Mucosa of descending colon (tissue), 3 donors: Measurements from ENCODE around the gene RELL2. TPM values are rescaled to one million over a fixed set of nuclear protein-coding genes. Genes with fewer than 3 reads are reported as not detected.

Experiments
- ATAC-seq: fragments of 200-7000 bp; cut with Tn5 transposase; one replicate; pipeline ENCODE4 v1.9.1; 2020; ENCODE audit warnings: mild to moderate bottlenecking, moderate library complexity
- DNase-seq, 3 donors: peaks; one replicate each; pipeline ENCODE4 v3.0.0-alpha.2; 2020
- H3K36me3 ChIP-seq: fragments of 200-600 bp; one replicate; pipeline ENCODE4 v1.8.0; 2021; ENCODE audit warnings: low read depth, mild to moderate bottlenecking
- H3K4me1 ChIP-seq: fragments of 200-600 bp; one replicate; pipeline ENCODE4 v1.8.0; 2021; ENCODE audit warnings: low read depth, mild to moderate bottlenecking
- H3K4me3 ChIP-seq: fragments of 200-600 bp; one replicate; pipeline ENCODE4 v1.8.0; 2021; ENCODE audit warnings: mild to moderate bottlenecking
- H3K9me3 ChIP-seq: fragments of 200-600 bp; one replicate; pipeline ENCODE4 v1.8.0; 2021; ENCODE audit warnings: mild to moderate bottlenecking
- CTCF ChIP-seq: fragments of 200-600 bp; IDR thresholded peaks from one replicate; pipeline ENCODE4 v1.8.0; 2022; ENCODE audit warnings: antibody characterized with exemption, mild to moderate bottlenecking
- intact Hi-C, 2 donors: fragments of 100-400 bp; cut with DNase I in 1 of 2; cut with micrococcal nuclease in 1 of 2; formaldehyde crosslinking; loops; one replicate each; pipeline versions ENCODE4 v1.11.0 to v1.11.1; 2022; cut with DNase I, micrococcal nuclease
- total RNA-seq, 3 donors: library from RNA; stranded (reverse); fragmentation: NEBNext Ultra II Directional in 2 of 3; extraction: Animal tissue kit (Norgen Biotek cat#: 25700) in 2 of 3; gene quantifications; one replicate each; pipeline versions ENCODE4 v1.2.1 to v1.2.4, GENCODE V29; 2021 to 2023
- donor health status: DM: no; HTN: no; CAD: no; lungs with moderate emphysema.
- donor health status: DM: no; HTN: no; CAD: no.
- donor health status: DM: no; HTN: yes; CAD: no.

Gene RELL2
- total RNA-seq, 3 donors from 2014 or later = 2.3 to 3.9 (median 3.3) TPM

- ATAC-seq = no peak
- intact Hi-C loops = no loop called here
- peaks cover 7% of the 10 kb centered on the region for H3K4me1 ChIP-seq
- no peaks in the 10 kb centered on the region for H3K9me3 ChIP-seq
- no peaks in the 10 kb centered on the region for H3K36me3 ChIP-seq
- no peak for TF ChIP-seq CTCF
- no peak for DNase-seq
- no peak overlapping the region for H3K4me3 ChIP-seq
Observed at GRCh38 chr5:141686648-141687416, 50.0 kb downstream of the RELL2 start.

Other genes starting within 250 kb of the RELL2 start
- 1 to 10 TPM in 2 of 3 donors, under 1 TPM in 1; 0.65 to 5.3 (median 1.2) TPM for gene PCDHGB4, start 249.3 kb upstream of the RELL2 start, total RNA-seq
- gene PCDHGA8, start 244.4 kb upstream of the RELL2 start, total RNA-seq = 1 to 10 TPM in 1 of 3 donors, under 1 TPM in 2; 0.78 to 3.8 (median 0.87) TPM
- gene PCDHGB5, start 239.1 kb upstream of the RELL2 start, total RNA-seq = 1 to 10 TPM; 3.1 to 9.8 (median 5.6) TPM
- 1 to 10 TPM; 2.6 to 6.7 (median 3.2) TPM for gene PCDHGA9, start 234.2 kb upstream of the RELL2 start, total RNA-seq
- 1 to 10 TPM; 2.3 to 8.5 (median 2.8) TPM for gene PCDHGB6, start 229.0 kb upstream of the RELL2 start, total RNA-seq
- gene PCDHGA10, start 224.0 kb upstream of the RELL2 start, total RNA-seq = 1 to 10 TPM; 3.5 to 6.1 (median 4.7) TPM
- gene PCDHGB7, start 219.3 kb upstream of the RELL2 start, total RNA-seq = 10 to 100 TPM in 1 of 3 donors, 1 to 10 TPM in 2; 4.2 to 17.9 (median 4.5) TPM
- gene PCDHGA11, start 215.9 kb upstream of the RELL2 start, total RNA-seq = 1 to 10 TPM; 1.8 to 5.6 (median 2.6) TPM
- 1 to 10 TPM; 2.6 to 5.5 (median 3.0) TPM for gene PCDHGA12, start 206.5 kb upstream of the RELL2 start, total RNA-seq
- 10 to 100 TPM; 12.1 to 50.5 (median 24.5) TPM for gene PCDHGC3, start 161.0 kb upstream of the RELL2 start, total RNA-seq
- 1 to 10 TPM in 2 of 3 donors, under 1 TPM in 1; 0.75 to 2.6 (median 1.6) TPM for gene PCDHGC4, start 152.0 kb upstream of the RELL2 start, total RNA-seq
- 1 to 10 TPM in 1 of 3 donors, under 1 TPM in 2; 0.61 to 2.6 (median 0.89) TPM for gene PCDHGC5, start 147.9 kb upstream of the RELL2 start, total RNA-seq
- gene DIAPH1, start 18.0 kb upstream of the RELL2 start, total RNA-seq = 10 to 100 TPM; 53.3 to 87.7 (median 82.7) TPM
- gene HDAC3, start 148 bp upstream of the RELL2 start, total RNA-seq = 10 to 100 TPM; 45.1 to 47.0 (median 45.8) TPM
- 10 to 100 TPM; 16.3 to 23.3 (median 17.6) TPM for gene FCHSD1, start 14.4 kb downstream of the RELL2 start, total RNA-seq
- 10 to 100 TPM in 1 of 3 donors, 1 to 10 TPM in 2; 5.7 to 10.9 (median 8.0) TPM for gene ARAP3, start 45.2 kb downstream of the RELL2 start, total RNA-seq
- gene PCDH1, start 241.4 kb downstream of the RELL2 start, total RNA-seq = 100 to 1,000 TPM in 2 of 3 donors, 10 to 100 TPM in 1; 75.1 to 159 (median 127) TPM